Peyer's patch (tissue), 4 donors: Measurements from ENCODE around the gene DOK6. TPM values are rescaled to one million over a fixed set of nuclear protein-coding genes. Genes with fewer than 3 reads are reported as not detected.

Source experiments
- DNase-seq, 3 donors: peaks; one replicate each; pipeline ENCODE4 v3.0.0-alpha.2; 2017 to 2019
- H3K27ac ChIP-seq, 4 donors: fragments of 200-600 bp; sonication (generic); one replicate each; pipeline ENCODE4 v1.5.1; 2016 to 2019
- H3K27me3 ChIP-seq, 2 donors: fragments of 200-600 bp; sonication (generic); one replicate each; pipeline ENCODE4 v1.5.1; 2019
- H3K36me3 ChIP-seq, 3 donors: fragments of 200-600 bp; sonication (generic); one replicate each; pipeline ENCODE4 v1.5.1; 2016 to 2019
- H3K4me1 ChIP-seq, 4 donors: fragments of 200-600 bp; sonication (generic); one replicate each; pipeline ENCODE4 v1.5.1; 2016 to 2019
- H3K4me3 ChIP-seq, 4 donors: fragments of 200-600 bp; sonication (generic); 1 replicate in 3 of 4; 2 replicates in 1 of 4; pipeline ENCODE4 v1.5.1; 2016 to 2019; ENCODE audit warnings: mild to moderate bottlenecking in 1 of 4
- H3K9me3 ChIP-seq, 4 donors: fragments of 200-600 bp; sonication (generic); one replicate each; pipeline ENCODE4 v1.5.1; 2016 to 2019; ENCODE audit warnings: mild to moderate bottlenecking in 1 of 4
- POLR2A ChIP-seq, 2 donors: fragments of 450-650 bp; IDR thresholded peaks; one replicate each; pipeline ENCODE4 v1.5.1; 2017; ENCODE audit warnings: antibody characterized with exemption in 2 of 2, mild to moderate bottlenecking in 2 of 2, moderate library complexity in 2 of 2
- total RNA-seq, 4 donors: library from RNA; depleted of rRNA; stranded (reverse); fragments of >200 nt; gene quantifications; one replicate each; pipeline ENCODE4 v1.1.0, GENCODE V29; 2016
- TF ChIP-seq, protein P1 (sequence below), 6 experiments: fragments of 450-650 bp in 4 of 6; fragments of 200-600 bp in 2 of 6; sonication (generic) in 1 of 6; IDR thresholded peaks; one replicate each; pipeline ENCODE4 v1.5.1; 2017 to 2019; ENCODE audit warnings: antibody characterized with exemption in 6 of 6, mild to moderate bottlenecking in 3 of 6, moderate library complexity in 1 of 6

The DOK6 gene
- total RNA-seq, 4 donors from 2014 or later = 0.13 to 5.2 (median 0.50) TPM

- no peaks in the 10 kb centered on the region for H3K4me1 ChIP-seq
- H3K4me3 ChIP-seq = no peak overlapping the region
- no peaks in the 10 kb centered on the region for H3K27me3 ChIP-seq
- no peaks in the 10 kb centered on the region for H3K9me3 ChIP-seq
- H3K36me3 ChIP-seq = no peaks in the 10 kb centered on the region
- no peak for DNase-seq
- H3K27ac ChIP-seq = no peak overlapping the region
- TF ChIP-seq, protein P1, sequence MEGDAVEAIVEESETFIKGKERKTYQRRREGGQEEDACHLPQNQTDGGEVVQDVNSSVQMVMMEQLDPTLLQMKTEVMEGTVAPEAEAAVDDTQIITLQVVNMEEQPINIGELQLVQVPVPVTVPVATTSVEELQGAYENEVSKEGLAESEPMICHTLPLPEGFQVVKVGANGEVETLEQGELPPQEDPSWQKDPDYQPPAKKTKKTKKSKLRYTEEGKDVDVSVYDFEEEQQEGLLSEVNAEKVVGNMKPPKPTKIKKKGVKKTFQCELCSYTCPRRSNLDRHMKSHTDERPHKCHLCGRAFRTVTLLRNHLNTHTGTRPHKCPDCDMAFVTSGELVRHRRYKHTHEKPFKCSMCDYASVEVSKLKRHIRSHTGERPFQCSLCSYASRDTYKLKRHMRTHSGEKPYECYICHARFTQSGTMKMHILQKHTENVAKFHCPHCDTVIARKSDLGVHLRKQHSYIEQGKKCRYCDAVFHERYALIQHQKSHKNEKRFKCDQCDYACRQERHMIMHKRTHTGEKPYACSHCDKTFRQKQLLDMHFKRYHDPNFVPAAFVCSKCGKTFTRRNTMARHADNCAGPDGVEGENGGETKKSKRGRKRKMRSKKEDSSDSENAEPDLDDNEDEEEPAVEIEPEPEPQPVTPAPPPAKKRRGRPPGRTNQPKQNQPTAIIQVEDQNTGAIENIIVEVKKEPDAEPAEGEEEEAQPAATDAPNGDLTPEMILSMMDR (IDR thresholded peaks at IDR 0.05) = no peak
- no peak for TF ChIP-seq POLR2A (IDR thresholded peaks at IDR 0.05)
These were observed 438.8 kb downstream of the DOK6 start for GRCh38 chr18:69839497-69839896.

- Histone ChIP-seq H3K4me3 (no peak overlapping the region), H3K4me1 (no peaks in the 10 kb centered on the region), H3K27ac (no peak overlapping the region), H3K27me3 (no peaks in the 10 kb centered on the region), H3K36me3 (no peaks in the 10 kb centered on the region), H3K9me3 (no peaks in the 10 kb centered on the region)
- no peak for DNase-seq
- TF ChIP-seq POLR2A (IDR thresholded peaks at IDR 0.05) = no peak
- TF ChIP-seq, protein P1 (IDR thresholded peaks at IDR 0.05) = no peak
These were observed 439.3 kb downstream of the DOK6 start for GRCh38 chr18:69840001-69840400.

- TF ChIP-seq POLR2A (IDR thresholded peaks at IDR 0.05) = no peak
- TF ChIP-seq, protein P1 (IDR thresholded peaks at IDR 0.05) = no peak
- Histone ChIP-seq H3K4me3 (no peak overlapping the region), H3K27me3 (no peaks in the 10 kb centered on the region), H3K27ac (no peak overlapping the region), H3K4me1 (no peaks in the 10 kb centered on the region), H3K9me3 (no peaks in the 10 kb centered on the region), H3K36me3 (no peaks in the 10 kb centered on the region)
- no peak for DNase-seq
These were observed 439.8 kb downstream of the DOK6 start for GRCh38 chr18:69840445-69840844.

DNA sequence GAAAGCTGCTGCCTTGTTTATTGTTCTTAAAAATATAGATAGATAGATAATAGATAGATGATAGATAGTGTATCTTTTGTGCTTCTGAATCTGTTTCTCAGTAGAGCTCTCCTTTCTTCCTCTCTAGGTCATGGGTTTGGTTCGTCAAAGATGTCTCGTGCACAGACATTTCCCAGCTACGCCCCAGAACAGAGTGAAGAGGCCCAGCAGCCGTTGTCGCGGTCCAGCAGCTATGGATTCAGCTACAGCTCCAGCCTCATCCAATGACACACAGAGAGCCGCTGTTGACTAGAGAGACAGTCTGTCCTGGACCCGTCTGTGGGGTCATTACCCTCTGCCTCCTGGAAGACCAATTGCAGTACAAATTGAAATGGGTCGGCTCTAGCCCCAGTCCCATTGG, 440.4 kb downstream of the DOK6 start:
- Histone ChIP-seq H3K4me3 (no peak overlapping the region), H3K36me3 (no peaks in the 10 kb centered on the region), H3K27ac (no peak overlapping the region), H3K4me1 (no peaks in the 10 kb centered on the region), H3K27me3 (no peaks in the 10 kb centered on the region), H3K9me3 (no peaks in the 10 kb centered on the region)
- TF ChIP-seq POLR2A (IDR thresholded peaks at IDR 0.05) = no peak
- TF ChIP-seq, protein P1 (IDR thresholded peaks at IDR 0.05) = no peak
- no peak for DNase-seq

- no peak for DNase-seq
- H3K4me1 ChIP-seq = no peaks in the 10 kb centered on the region
- H3K27me3 ChIP-seq = no peaks in the 10 kb centered on the region
- H3K36me3 ChIP-seq = no peaks in the 10 kb centered on the region
- no peak overlapping the region for H3K27ac ChIP-seq
- no peak for TF ChIP-seq POLR2A (IDR thresholded peaks at IDR 0.05)
- TF ChIP-seq, protein P1 (IDR thresholded peaks at IDR 0.05) = no peak
- H3K4me3 ChIP-seq = no peak overlapping the region
- H3K9me3 ChIP-seq = no peaks in the 10 kb centered on the region
These were observed 442.3 kb downstream of the DOK6 start for GRCh38 chr18:69843015-69843414.

GRCh38 chr18:69844656-69845055, 444.0 kb downstream of the DOK6 start:
- no peak for DNase-seq
- H3K27me3 ChIP-seq = no peaks in the 10 kb centered on the region
- H3K27ac ChIP-seq = no peak overlapping the region
- no peaks in the 10 kb centered on the region for H3K4me1 ChIP-seq
- no peaks in the 10 kb centered on the region for H3K9me3 ChIP-seq
- no peak for TF ChIP-seq POLR2A (IDR thresholded peaks at IDR 0.05)
- TF ChIP-seq, protein P1 (IDR thresholded peaks at IDR 0.05) = no peak
- H3K4me3 ChIP-seq = no peak overlapping the region
- no peaks in the 10 kb centered on the region for H3K36me3 ChIP-seq
